HepG2 (cell line): Measurements from ENCODE around the gene INSR. TPM values are rescaled to one million over a fixed set of nuclear protein-coding genes. Genes with fewer than 3 reads are reported as not detected.

Experiments used
- CSRNP2 ChIP-seq: sonication (generic); formaldehyde crosslinking; conservative IDR thresholded peaks from 2 replicates; pipeline ENCODE4 v1.8.0; 2022; ENCODE audit warnings: low read depth, missing genetic modification reagents
- DRAP1 ChIP-seq: IDR thresholded peaks from 2 replicates; pipeline ENCODE4 v1.6.1; 2016; ENCODE audit warnings: missing genetic modification reagents, missing compliant biosample characterization
- FOXA3 ChIP-seq: IDR thresholded peaks from 2 replicates; pipeline ENCODE4 v1.6.1; 2016; ENCODE audit warnings: missing genetic modification reagents, missing compliant biosample characterization
- NBN ChIP-seq: fragments of 450-650 bp; conservative IDR thresholded peaks from 2 replicates; pipeline ENCODE4 v1.6.1; 2017
- NFYC ChIP-seq: IDR thresholded peaks from 2 replicates; pipeline ENCODE4 v1.6.1; 2016; ENCODE audit warnings: missing genetic modification reagents, missing compliant biosample characterization
- PHF5A ChIP-seq: IDR thresholded peaks from one replicate; pipeline ENCODE4 v1.6.1; 2018; ENCODE audit warnings: low read depth, missing genetic modification reagents; ENCODE audit not compliant: unreplicated experiment
- POLR2AphosphoS5 ChIP-seq: IDR thresholded peaks from 2 replicates; pipeline ENCODE4 v1.6.1; 2012; ENCODE audit warnings: low read depth, low read length
- PPARG ChIP-seq: conservative IDR thresholded peaks from 2 replicates; pipeline ENCODE4 v1.6.1; 2016; ENCODE audit warnings: missing biosample characterization, missing genetic modification reagents
- SMAD9 ChIP-seq: sonication (generic); formaldehyde crosslinking; IDR thresholded peaks from 2 replicates; pipeline ENCODE4 v1.5.1; 2020; ENCODE audit warnings: mild to moderate bottlenecking, missing genetic modification reagents
- SNRNP70 ChIP-seq: fragments of 200-400 bp; formaldehyde crosslinking; IDR thresholded peaks from 2 replicates; pipeline ENCODE4 v1.6.1; 2017; ENCODE audit warnings: mild to moderate bottlenecking, low read depth, low read length, moderate library complexity
- SUZ12 ChIP-seq: fragments of 150-350 bp; IDR thresholded peaks from 2 replicates; pipeline ENCODE4 v1.6.1; 2014; ENCODE audit warnings: low read depth, low read length
- TARDBP ChIP-seq: sonication (generic); formaldehyde crosslinking; IDR thresholded peaks from 2 replicates; pipeline ENCODE4 v1.8.0; 2022; ENCODE audit warnings: mild to moderate bottlenecking, missing genetic modification reagents
- TBX2 ChIP-seq: sonication (generic); formaldehyde crosslinking; IDR thresholded peaks from 2 replicates; pipeline ENCODE4 v1.5.0; 2020; ENCODE audit warnings: missing genetic modification reagents, mild to moderate bottlenecking, borderline replicate concordance
- ZBTB7B ChIP-seq: sonication (generic); formaldehyde crosslinking; IDR thresholded peaks from 2 replicates; pipeline ENCODE4 v1.4.0; 2020; ENCODE audit warnings: missing genetic modification reagents
- ZNF788 ChIP-seq: sonication (generic); formaldehyde crosslinking; IDR thresholded peaks from 2 replicates; pipeline ENCODE4 v1.5.0; 2020; ENCODE audit warnings: mild to moderate bottlenecking, missing genetic modification reagents, borderline replicate concordance
- polyA plus RNA-seq, 8 experiments: library from polyadenylated mRNA; depleted of rRNA in 3 of 8; stranded (reverse) in 7 of 8; unstranded in 1 of 8; fragments of >200 nt; fragmentation: Illumina TruSeq in 4 of 8; extraction: Trizol in 4 of 8; gene quantifications; 2 replicates each; pipeline versions ENCODE4 v1.2.1 to v1.2.3, GENCODE V29; 2011 to 2016; ENCODE audit warnings: low read depth in 4 of 8, missing spikeins in 1 of 8, mixed read lengths in 1 of 8; ENCODE audit not compliant: insufficient read depth in 1 of 8
- total RNA-seq, 5 experiments: library from RNA; depleted of rRNA; stranded (reverse); fragments of >200 nt; fragmentation: Illumina TruSeq; extraction: Trizol; gene quantifications; 2 replicates each; pipeline ENCODE4 v1.2.3, GENCODE V29; 2016; ENCODE audit warnings: low read depth in 1 of 5
- TF ChIP-seq, protein P1 (sequence below): IDR thresholded peaks from 2 replicates; pipeline ENCODE4 v1.4.0; 2020; ENCODE audit warnings: mild to moderate bottlenecking, missing genetic modification reagents
- TF ChIP-seq, protein P2 (sequence below): sonication (generic); formaldehyde crosslinking; IDR thresholded peaks from 2 replicates; pipeline ENCODE4 v1.4.0; 2020; ENCODE audit warnings: missing genetic modification reagents, borderline replicate concordance
- TF ChIP-seq, protein P3 (sequence below): sonication (generic); formaldehyde crosslinking; IDR thresholded peaks from 2 replicates; pipeline ENCODE4 v1.4.0; 2020; ENCODE audit warnings: missing genetic modification reagents

The INSR gene
- total and polyA plus RNA-seq, 2 of the 13 experiments (the other 11 are each of a cell fraction or from before 2014, with no cell fraction given), result 24.2 to 29.8 TPM

DNA sequence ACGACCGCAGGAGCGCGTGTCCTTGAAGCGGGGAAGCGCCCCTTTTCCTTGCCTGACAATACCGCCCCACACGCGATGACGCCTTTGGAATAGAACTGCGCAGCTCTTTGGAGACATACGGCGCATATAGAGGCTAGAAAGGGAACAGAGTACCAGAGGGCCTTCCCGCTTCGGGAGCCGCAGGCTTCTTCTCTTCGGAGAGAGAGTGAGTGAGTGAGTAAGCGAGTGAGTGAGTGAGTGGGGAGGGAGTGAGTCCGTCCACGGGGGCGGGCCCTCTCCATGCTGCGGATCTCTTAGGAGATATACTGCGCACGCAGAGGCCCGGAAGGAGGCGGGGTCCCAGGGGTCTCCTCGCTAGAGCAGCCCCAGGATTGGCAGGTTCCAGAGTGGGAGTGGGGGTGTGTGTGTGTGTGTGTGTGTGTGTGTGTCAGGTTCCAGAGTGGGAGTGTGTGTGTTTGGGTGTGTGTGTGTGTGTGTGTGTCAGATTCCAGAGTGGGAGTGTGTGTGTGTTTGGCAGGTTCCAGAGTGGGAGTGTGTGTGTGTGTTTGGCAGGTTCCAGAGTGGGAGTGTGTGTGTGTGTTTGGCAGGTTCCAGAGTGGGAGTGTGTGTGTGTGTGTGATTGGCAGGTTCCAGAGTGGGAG, 97.0 kb downstream of the INSR start (continued):
- TF ChIP-seq, protein P1, sequence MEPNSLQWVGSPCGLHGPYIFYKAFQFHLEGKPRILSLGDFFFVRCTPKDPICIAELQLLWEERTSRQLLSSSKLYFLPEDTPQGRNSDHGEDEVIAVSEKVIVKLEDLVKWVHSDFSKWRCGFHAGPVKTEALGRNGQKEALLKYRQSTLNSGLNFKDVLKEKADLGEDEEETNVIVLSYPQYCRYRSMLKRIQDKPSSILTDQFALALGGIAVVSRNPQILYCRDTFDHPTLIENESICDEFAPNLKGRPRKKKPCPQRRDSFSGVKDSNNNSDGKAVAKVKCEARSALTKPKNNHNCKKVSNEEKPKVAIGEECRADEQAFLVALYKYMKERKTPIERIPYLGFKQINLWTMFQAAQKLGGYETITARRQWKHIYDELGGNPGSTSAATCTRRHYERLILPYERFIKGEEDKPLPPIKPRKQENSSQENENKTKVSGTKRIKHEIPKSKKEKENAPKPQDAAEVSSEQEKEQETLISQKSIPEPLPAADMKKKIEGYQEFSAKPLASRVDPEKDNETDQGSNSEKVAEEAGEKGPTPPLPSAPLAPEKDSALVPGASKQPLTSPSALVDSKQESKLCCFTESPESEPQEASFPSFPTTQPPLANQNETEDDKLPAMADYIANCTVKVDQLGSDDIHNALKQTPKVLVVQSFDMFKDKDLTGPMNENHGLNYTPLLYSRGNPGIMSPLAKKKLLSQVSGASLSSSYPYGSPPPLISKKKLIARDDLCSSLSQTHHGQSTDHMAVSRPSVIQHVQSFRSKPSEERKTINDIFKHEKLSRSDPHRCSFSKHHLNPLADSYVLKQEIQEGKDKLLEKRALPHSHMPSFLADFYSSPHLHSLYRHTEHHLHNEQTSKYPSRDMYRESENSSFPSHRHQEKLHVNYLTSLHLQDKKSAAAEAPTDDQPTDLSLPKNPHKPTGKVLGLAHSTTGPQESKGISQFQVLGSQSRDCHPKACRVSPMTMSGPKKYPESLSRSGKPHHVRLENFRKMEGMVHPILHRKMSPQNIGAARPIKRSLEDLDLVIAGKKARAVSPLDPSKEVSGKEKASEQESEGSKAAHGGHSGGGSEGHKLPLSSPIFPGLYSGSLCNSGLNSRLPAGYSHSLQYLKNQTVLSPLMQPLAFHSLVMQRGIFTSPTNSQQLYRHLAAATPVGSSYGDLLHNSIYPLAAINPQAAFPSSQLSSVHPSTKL (CRISPR knock-in tag), result peak; percentile 10; the same call in 1 of the 2 replicates
- no peak for TF ChIP-seq SMAD9 (CRISPR knock-in tag)
- no peak for TF ChIP-seq POLR2AphosphoS5
- no peak for TF ChIP-seq PHF5A (CRISPR knock-in tag)
- peak; percentile 51; the same call in 1 of the 2 replicates for TF ChIP-seq ZNF788 (CRISPR knock-in tag)
- TF ChIP-seq TARDBP (CRISPR knock-in tag), result peak; percentile 52; the same call in 1 of the 2 replicates
- no peak for TF ChIP-seq PPARG (CRISPR knock-in tag)
- TF ChIP-seq FOXA3 (CRISPR knock-in tag), result no peak
- TF ChIP-seq NFYC (CRISPR knock-in tag), result no peak
- TF ChIP-seq, protein P2, sequence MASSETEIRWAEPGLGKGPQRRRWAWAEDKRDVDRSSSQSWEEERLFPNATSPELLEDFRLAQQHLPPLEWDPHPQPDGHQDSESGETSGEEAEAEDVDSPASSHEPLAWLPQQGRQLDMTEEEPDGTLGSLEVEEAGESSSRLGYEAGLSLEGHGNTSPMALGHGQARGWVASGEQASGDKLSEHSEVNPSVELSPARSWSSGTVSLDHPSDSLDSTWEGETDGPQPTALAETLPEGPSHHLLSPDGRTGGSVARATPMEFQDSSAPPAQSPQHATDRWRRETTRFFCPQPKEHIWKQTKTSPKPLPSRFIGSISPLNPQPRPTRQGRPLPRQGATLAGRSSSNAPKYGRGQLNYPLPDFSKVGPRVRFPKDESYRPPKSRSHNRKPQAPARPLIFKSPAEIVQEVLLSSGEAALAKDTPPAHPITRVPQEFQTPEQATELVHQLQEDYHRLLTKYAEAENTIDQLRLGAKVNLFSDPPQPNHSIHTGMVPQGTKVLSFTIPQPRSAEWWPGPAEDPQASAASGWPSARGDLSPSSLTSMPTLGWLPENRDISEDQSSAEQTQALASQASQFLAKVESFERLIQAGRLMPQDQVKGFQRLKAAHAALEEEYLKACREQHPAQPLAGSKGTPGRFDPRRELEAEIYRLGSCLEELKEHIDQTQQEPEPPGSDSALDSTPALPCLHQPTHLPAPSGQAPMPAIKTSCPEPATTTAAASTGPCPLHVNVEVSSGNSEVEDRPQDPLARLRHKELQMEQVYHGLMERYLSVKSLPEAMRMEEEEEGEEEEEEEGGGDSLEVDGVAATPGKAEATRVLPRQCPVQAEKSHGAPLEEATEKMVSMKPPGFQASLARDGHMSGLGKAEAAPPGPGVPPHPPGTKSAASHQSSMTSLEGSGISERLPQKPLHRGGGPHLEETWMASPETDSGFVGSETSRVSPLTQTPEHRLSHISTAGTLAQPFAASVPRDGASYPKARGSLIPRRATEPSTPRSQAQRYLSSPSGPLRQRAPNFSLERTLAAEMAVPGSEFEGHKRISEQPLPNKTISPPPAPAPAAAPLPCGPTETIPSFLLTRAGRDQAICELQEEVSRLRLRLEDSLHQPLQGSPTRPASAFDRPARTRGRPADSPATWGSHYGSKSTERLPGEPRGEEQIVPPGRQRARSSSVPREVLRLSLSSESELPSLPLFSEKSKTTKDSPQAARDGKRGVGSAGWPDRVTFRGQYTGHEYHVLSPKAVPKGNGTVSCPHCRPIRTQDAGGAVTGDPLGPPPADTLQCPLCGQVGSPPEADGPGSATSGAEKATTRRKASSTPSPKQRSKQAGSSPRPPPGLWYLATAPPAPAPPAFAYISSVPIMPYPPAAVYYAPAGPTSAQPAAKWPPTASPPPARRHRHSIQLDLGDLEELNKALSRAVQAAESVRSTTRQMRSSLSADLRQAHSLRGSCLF (CRISPR knock-in tag), result 0 out of 2 replicates have a peak, but pooled peaks have one; percentile 64
- no peak for TF ChIP-seq CSRNP2 (CRISPR knock-in tag)
- TF ChIP-seq ZBTB7B (CRISPR knock-in tag), result peak; percentile 21; the same call in 1 of the 2 replicates
- TF ChIP-seq SNRNP70, result no peak
- no peak for TF ChIP-seq SUZ12
- TF ChIP-seq, protein P3, sequence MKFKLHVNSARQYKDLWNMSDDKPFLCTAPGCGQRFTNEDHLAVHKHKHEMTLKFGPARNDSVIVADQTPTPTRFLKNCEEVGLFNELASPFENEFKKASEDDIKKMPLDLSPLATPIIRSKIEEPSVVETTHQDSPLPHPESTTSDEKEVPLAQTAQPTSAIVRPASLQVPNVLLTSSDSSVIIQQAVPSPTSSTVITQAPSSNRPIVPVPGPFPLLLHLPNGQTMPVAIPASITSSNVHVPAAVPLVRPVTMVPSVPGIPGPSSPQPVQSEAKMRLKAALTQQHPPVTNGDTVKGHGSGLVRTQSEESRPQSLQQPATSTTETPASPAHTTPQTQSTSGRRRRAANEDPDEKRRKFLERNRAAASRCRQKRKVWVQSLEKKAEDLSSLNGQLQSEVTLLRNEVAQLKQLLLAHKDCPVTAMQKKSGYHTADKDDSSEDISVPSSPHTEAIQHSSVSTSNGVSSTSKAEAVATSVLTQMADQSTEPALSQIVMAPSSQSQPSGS, result no peak
- TF ChIP-seq DRAP1 (CRISPR knock-in tag), result no peak
- no peak for TF ChIP-seq NBN
- peak; percentile 41 for TF ChIP-seq TBX2
